COLO668 (cell line): ENCODE data around the gene MFNG.

Source experiments
- DNase-seq: peaks from one replicate; lab custom pipeline; 2025; ENCODE audit not compliant: unreplicated experiment; lab: John Stamatoyannopoulos, UW

MFNG gene

GRCh38 chr22:37454857-37455686, 31.1 kb downstream of the MFNG start:
- peak; percentile 62 for DNase-seq

DNA sequence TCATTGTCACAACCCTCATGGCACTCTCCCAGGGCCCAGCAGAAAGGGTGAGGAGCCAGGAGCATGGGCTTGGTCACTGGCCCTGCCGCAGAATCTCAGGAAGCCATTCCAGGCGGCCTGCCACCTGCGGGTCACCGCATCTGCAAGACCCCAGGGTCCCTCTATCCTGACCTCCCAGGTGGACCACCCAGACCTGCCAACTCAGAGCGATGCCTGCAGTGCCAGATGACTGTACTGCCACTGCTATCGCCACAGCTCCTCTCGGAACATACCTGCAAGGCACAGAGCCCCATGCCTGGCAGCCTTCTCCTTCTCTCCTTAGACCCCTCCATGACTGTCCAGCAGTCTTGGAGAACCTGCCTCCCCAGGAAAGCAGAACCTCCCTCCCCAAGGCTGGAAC, 32.5 kb downstream of the MFNG start:
- no peak for DNase-seq

GRCh38 chr22:37451218-37451617, 35.0 kb downstream of the MFNG start:
- DNase-seq = no peak

GRCh38 chr22:37449331-37450001, 36.7 kb downstream of the MFNG start:
- DNase-seq = no peak

DNA sequence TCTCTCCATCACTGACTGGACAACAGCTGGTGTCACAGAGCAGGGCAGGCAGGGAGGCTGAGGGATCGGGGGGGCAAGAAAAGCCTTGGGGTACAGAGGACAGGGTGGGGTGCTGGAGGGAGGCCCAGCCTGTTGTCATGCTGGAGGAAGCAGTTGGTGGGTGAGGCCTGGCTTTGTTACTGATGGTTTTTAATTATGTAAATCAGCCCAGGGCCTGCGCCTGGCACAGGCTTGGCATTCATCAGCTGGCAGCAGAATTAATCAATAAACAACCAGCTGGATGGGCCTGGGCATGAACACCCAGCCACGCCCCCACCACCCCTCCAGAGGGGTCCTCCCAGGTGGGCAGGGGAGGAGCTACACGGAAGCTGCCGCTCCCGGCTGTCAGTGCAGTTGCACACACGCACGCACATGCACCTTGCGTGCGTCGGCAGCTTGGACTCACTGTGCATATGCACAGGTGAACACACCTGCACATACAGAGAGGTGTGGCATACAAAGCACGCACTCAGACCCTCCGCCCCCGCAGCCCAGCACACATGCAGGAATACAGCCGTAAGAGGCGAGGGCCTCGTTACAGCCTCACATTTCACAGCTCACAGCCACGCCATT, 37.6 kb downstream of the MFNG start:
- no peak for DNase-seq

DNA sequence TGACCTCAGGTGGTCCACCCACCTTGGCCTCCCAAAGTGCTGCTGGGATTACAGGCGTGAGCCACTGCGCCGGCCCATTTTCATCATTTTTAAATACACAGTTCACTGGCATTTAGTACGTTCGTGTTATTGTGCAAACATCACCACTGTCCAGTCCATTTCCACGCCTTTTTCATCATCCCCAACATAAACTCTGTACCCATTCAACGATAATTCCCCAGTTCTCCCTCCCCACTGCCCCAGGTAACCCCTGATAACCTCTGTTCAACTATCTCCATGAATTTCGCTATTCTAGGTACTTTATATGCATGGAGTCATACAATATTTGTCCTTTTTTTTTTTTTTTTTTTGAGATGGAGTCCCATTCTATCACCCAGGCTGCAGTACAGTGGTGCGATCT, 40.7 kb downstream of the MFNG start:
- no peak for DNase-seq

GRCh38 chr22:37443977-37444376, 42.2 kb downstream of the MFNG start:
- no peak for DNase-seq

- no peak for DNase-seq
Measured at GRCh38 chr22:37443086-37443485, 43.1 kb downstream of the MFNG start.

- no peak for DNase-seq
Measured at GRCh38 chr22:37442537-37442936, 43.6 kb downstream of the MFNG start.

GRCh38 chr22:37442135-37442534, 44.0 kb downstream of the MFNG start:
- no peak for DNase-seq

GRCh38 chr22:37440875-37441274, 45.3 kb downstream of the MFNG start:
- DNase-seq = no peak

DNA sequence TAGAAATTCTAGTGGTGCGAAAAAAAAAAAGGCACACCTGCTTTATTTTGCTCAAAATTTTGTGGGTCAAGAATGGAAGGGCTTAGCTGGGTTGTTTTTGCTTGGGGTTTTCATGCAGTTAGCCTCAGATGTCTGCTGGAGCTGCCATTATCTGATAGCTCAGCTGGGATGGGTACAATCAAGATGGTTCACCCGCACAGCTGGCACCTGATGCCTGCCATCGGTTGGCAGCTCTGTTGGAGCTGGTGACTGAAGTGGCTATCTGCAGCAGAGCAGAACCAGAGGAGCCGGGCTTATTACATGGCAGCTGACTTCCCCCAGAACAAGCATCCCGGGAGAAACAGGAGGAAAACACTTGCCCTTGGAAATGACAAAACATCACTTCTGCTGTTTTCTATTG, 46.8 kb downstream of the MFNG start:
- no peak for DNase-seq

DNA sequence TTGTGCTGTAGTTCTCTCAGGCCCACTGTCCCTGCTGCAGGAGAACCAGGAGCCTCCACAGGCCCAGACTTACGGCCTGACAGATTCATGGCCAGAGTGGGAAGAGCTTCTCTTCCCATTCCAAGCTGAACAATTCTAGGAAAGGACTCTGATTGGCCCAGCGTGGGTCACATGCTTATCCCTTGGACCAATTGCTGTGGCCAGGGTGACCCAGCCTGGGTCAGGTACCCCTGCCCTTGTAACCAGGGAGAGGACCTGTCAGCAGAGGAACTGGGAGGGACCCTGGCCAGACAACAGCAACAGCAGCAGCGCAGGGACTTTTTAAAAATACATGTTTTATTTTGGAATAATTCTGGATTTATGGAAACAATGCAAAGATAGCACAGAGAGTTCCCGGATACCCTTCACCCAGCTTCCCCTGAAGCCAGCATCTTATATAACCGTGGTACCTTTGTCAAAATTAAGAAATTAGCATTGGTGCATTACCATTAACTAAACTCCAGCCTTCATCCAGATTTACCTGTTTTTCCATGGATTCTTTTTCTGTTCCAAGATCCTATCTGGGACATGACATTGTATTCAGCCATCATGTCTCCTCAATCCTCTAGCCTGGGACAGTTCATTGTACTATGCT, 50.1 kb downstream of the MFNG start:
- no peak for DNase-seq

- DNase-seq = no peak
Measured at GRCh38 chr22:37433786-37434185, 52.4 kb downstream of the MFNG start.

- DNase-seq = no peak
Measured at GRCh38 chr22:37432708-37433054, 53.5 kb downstream of the MFNG start.

- no peak for DNase-seq
Measured at GRCh38 chr22:37431801-37432707, 54.1 kb downstream of the MFNG start.

- DNase-seq = no peak
Measured at GRCh38 chr22:37431366-37431765, 54.8 kb downstream of the MFNG start.

GRCh38 chr22:37430941-37431340, 55.2 kb downstream of the MFNG start:
- no peak for DNase-seq

GRCh38 chr22:37428649-37429586, 57.3 kb downstream of the MFNG start:
- DNase-seq = peak; percentile 44
